Measurements from ENCODE around the gene SNTB2. TPM values are rescaled to one million over a fixed set of nuclear protein-coding genes. Genes with fewer than 3 reads are reported as not detected.
"Not testable (repeated sequence)": the region's sequence is repeated elsewhere in the genome, so short reads cannot be mapped to it uniquely, and the experiment has no call there.

Gene SNTB2
- total and polyA plus RNA-seq, 5 donors, result 7.0 to 30.4 (median 20.7) TPM

DNA sequence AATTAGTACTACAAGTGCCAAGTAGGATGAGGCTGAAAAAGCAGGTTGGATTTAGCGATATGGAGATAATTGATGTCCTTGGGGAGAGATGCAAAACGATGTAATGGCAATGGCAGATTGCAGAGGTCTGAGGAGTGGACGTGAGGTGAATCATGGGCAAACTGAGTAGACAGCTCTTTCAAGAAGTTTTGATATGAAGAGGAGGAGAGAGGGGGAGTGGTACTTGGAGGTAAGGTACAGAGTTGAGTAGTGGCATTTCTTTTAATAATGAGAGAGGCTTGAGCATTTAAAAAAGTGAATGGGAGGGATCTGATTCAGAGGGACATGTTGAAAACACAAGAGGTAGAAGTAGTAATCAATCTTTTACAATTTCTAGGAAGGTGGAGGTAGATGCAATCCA, 106.4 kb downstream of the SNTB2 start:
- Histone ChIP-seq H3K27ac (ENCODE audit: low read length) (no peak overlapping the region), H3K9me3 (ENCODE audit: control insufficient read depth, low read length) (no peaks in the 10 kb centered on the region), H3K4me1 (ENCODE audit: control insufficient read depth, insufficient read depth, low read length) (no peaks in the 10 kb centered on the region), H3K27me3 (ENCODE audit: control insufficient read depth, insufficient read depth) (no peaks in the 10 kb centered on the region), H3K4me3 (ENCODE audit: low read length) (no peak overlapping the region)
- DNase-seq (no peak), ATAC-seq (no peak)
- 57% methylated on average over 3 of the region's 3 CpGs for WGBS
- intact Hi-C loops (cut with DNase I), result no loop called here

DNA sequence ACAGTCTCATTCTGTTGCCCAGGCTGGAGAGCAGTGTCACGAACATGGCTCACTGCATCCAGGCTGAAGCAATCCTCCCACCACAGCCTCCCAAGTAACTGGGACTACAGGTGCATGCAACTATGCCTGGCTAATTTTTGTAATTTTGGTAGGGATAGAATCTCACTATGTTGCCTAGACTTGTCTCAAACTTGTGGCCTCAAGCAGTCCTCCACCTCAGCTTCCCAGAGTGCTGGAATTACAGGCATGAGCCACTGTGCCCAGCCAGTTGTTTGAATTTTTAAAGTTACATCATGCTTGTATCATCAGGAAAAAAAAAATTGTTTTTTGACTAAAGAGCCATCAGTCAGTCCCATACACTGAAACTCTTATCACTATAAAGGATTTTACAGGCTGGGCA, 107.1 kb downstream of the SNTB2 start:
- intact Hi-C loops (cut with DNase I), result no loop called here
- WGBS, result 94% methylated on average over 1 of the region's 1 CpG
- no peaks in the 10 kb centered on the region for H3K27me3 ChIP-seq (ENCODE audit: control insufficient read depth, insufficient read depth)

DNA sequence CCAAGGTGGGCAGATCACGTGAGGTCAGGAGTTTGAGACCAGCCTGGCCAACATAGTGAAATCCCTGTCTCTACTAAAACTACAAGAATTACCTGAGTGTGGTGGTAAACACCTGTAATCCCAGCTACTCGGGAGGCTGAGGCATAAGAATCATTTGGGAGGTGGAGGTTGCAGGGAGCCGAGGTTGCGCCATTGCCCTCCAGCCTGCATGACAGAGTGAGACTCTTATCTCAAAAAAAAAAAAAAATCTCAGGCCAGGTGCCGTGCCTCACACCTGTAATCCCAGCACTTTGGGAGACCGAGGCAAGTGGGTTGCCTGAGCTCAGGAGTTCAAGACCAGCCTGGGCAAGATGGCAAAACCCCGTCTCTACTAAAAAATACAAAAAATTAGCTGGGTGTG, 109.8 kb downstream of the SNTB2 start:
- DNase-seq; ATAC-seq; H3K4me1 ChIP-seq (ENCODE audit: control insufficient read depth, insufficient read depth, low read length); H3K4me3 ChIP-seq (ENCODE audit: low read length); intact Hi-C loops (cut with DNase I); H3K27me3 ChIP-seq (ENCODE audit: control insufficient read depth, insufficient read depth); H3K27ac ChIP-seq (ENCODE audit: low read length); H3K9me3 ChIP-seq (ENCODE audit: control insufficient read depth, low read length): not testable (repeated sequence)
- 97% methylated on average over 7 of the region's 7 CpGs for WGBS

More for the DNA sequence above, 107.1 kb downstream of the SNTB2 start:
- Histone ChIP-seq H3K27ac (ENCODE audit: low read length) (no peak overlapping the region), H3K4me1 (ENCODE audit: control insufficient read depth, insufficient read depth, low read length) (no peaks in the 10 kb centered on the region), H3K9me3 (ENCODE audit: control insufficient read depth, low read length) (no peaks in the 10 kb centered on the region), H3K4me3 (ENCODE audit: low read length) (no peak overlapping the region)
- no peak for DNase-seq
- no peak for ATAC-seq

DNA sequence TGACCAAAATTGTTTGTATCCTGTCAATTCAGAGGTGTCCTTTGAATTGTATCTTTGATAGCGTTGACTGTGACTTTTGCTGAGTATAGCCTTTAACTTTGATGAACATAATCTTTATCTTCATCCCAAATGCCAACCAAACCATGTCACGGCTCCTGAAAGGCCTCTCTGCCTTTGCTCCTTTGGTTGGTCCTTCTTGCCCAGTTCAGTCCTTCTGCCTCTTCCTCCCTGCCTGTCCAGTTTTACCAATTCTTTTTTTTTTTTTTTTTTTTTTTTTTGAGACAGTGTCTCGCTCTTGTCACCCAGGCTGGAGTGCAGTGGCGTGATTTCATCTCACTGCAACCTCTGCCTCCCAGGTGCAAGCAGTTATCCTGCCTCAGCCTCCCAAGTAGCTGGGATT, 111.3 kb downstream of the SNTB2 start:
- Histone ChIP-seq H3K27me3 (ENCODE audit: control insufficient read depth, insufficient read depth) (no peaks in the 10 kb centered on the region), H3K9me3 (ENCODE audit: control insufficient read depth, low read length) (no peaks in the 10 kb centered on the region), H3K4me3 (ENCODE audit: low read length) (no peak overlapping the region), H3K27ac (ENCODE audit: low read length) (no peak overlapping the region), H3K4me1 (ENCODE audit: control insufficient read depth, insufficient read depth, low read length) (no peaks in the 10 kb centered on the region)
- DNase-seq (no peak), ATAC-seq (no peak)
- WGBS, result 96% methylated on average over 4 of the region's 4 CpGs
- intact Hi-C loops (cut with DNase I), result no loop called here

DNA sequence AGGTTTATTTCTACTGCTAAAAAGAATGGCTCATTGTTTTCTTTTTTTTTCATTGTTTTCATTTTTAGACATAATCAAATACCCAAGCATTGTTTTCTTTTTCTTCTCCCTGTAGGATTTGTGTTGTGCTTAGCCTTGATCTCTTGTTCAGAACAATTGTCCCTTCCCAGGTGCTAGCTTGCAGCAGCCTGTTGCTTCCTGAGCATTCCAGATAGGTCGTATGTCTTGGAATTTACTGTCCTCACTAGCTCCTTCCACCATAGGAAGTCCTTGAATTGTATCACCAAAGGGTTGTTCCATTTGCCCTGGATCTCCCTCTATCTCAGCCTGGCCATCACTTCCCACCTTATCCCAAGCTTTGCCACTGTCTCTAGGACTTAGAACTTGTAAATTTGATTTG, 114.2 kb downstream of the SNTB2 start:
- intact Hi-C loops (cut with DNase I), result no loop called here
- H3K4me3 ChIP-seq (ENCODE audit: low read length), result no peak overlapping the region
- H3K27ac ChIP-seq (ENCODE audit: low read length), result no peak overlapping the region
- no peak for DNase-seq
- no peaks in the 10 kb centered on the region for H3K9me3 ChIP-seq (ENCODE audit: control insufficient read depth, low read length)
- no peak for ATAC-seq
- H3K27me3 ChIP-seq (ENCODE audit: control insufficient read depth, insufficient read depth), result no peaks in the 10 kb centered on the region
- 46% methylated on average over 1 of the region's 1 CpG for WGBS
- no peaks in the 10 kb centered on the region for H3K4me1 ChIP-seq (ENCODE audit: control insufficient read depth, insufficient read depth, low read length)

DNA sequence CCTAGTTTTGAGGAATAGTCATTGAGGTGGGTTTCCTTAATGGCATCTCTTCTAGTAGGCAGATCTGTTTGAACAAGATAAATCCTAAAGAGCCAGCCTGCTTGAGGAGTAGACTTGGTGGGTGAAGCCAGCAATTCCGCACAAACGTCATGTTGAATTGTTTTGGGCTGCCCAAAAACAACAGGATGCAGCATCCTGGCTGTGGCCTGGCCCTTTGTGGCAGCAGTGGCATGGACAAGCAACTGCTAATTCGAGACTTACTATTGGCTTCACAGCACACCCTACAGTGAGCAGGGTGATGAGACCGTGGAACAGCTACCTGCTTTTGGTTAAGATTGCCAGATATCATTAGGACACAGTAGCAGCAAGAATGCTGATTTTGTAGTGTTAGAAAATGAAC, 114.9 kb downstream of the SNTB2 start:
- ATAC-seq (peak in 1 of 2 donors; percentile 43), DNase-seq (no peak)
- WGBS, result 82% methylated on average over 4 of the region's 4 CpGs
- intact Hi-C loops (cut with DNase I), result no loop called here
- Histone ChIP-seq H3K9me3 (ENCODE audit: control insufficient read depth, low read length) (no peaks in the 10 kb centered on the region), H3K27me3 (ENCODE audit: control insufficient read depth, insufficient read depth) (no peaks in the 10 kb centered on the region), H3K4me1 (ENCODE audit: control insufficient read depth, insufficient read depth, low read length) (no peaks in the 10 kb centered on the region), H3K4me3 (ENCODE audit: low read length) (no peak overlapping the region), H3K27ac (ENCODE audit: low read length) (no peak overlapping the region)

DNA sequence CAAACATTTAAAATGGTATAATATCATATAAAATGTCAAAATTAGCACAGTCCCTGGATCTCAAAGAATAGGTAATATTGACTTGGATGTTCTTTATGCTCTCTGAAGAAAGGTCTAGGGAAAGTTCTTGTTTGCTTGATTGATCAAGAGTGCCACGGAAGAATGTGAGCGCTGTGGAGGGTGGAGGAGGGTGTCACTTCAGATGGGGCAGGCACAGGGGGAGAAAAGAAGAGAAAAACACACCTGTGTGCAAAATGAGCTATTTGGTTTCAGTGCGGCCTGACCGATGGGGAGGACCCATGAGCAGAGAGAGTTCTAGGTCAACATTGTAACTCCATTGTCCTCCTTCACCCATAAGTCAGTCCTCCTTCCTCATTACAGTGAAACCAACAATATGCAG, 115.3 kb downstream of the SNTB2 start:
- Histone ChIP-seq H3K27ac (ENCODE audit: low read length) (no peak overlapping the region), H3K9me3 (ENCODE audit: control insufficient read depth, low read length) (no peaks in the 10 kb centered on the region), H3K27me3 (ENCODE audit: control insufficient read depth, insufficient read depth) (no peaks in the 10 kb centered on the region), H3K4me1 (ENCODE audit: control insufficient read depth, insufficient read depth, low read length) (no peaks in the 10 kb centered on the region), H3K4me3 (ENCODE audit: low read length) (no peak overlapping the region)
- intact Hi-C loops (cut with DNase I), result no loop called here
- DNase-seq, result no peak
- 96% methylated on average over 4 of the region's 4 CpGs for WGBS
- no peak for ATAC-seq

DNA sequence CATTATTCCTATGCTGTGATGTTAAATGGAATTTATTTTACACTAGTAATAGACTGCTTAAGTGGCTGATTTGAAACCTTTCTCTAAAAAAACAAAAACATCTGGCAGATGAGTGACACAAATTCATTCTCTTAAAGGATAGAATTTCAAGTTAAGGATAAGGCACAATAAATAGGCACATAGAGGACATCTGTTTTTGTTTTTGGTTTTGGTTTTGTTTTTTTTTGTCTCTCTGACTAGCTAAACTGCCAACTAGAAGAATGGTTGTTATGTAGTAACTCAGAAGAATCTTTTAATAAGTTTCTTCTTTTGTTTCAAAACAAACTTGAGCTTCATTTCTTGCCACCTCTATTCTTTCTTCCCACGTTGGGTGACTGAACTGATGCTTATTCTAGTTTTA, 119.1 kb downstream of the SNTB2 start:
- no peak for ATAC-seq
- DNase-seq, result no peak
- intact Hi-C loops (cut with DNase I), result no loop called here
- no peak overlapping the region for H3K27ac ChIP-seq (ENCODE audit: low read length)
- H3K9me3 ChIP-seq (ENCODE audit: control insufficient read depth, low read length), result no peaks in the 10 kb centered on the region
- H3K4me3 ChIP-seq (ENCODE audit: low read length), result no peak overlapping the region
- 72% methylated on average over 1 of the region's 1 CpG for WGBS
- no peaks in the 10 kb centered on the region for H3K4me1 ChIP-seq (ENCODE audit: control insufficient read depth, insufficient read depth, low read length)
- no peaks in the 10 kb centered on the region for H3K27me3 ChIP-seq (ENCODE audit: control insufficient read depth, insufficient read depth)

DNA sequence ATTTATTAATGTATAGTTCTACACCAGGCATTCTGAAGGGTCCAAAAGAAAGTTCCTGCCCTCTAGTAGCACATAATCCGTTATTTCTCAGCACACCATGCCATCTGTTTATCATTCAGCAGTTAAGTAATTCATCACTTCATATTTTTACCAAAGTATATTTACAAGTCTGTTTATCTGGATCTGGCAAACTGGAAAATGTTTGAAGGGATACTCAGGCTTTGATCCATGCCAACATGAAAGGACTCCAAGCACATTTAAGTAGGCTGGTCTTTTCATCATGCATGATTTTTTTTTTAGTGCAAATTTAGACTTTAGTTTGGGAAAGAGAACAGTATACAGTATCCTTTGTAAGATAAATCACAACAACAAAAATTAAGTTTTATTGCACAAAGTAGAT, 120.1 kb downstream of the SNTB2 start:
- H3K27me3 ChIP-seq (ENCODE audit: control insufficient read depth, insufficient read depth), result no peaks in the 10 kb centered on the region
- no peaks in the 10 kb centered on the region for H3K4me1 ChIP-seq (ENCODE audit: control insufficient read depth, insufficient read depth, low read length)
- H3K9me3 ChIP-seq (ENCODE audit: control insufficient read depth, low read length), result no peaks in the 10 kb centered on the region
- 86% methylated on average over 1 of the region's 1 CpG for WGBS
- intact Hi-C loops (cut with DNase I), result no loop called here
- H3K27ac ChIP-seq (ENCODE audit: low read length), result no peak overlapping the region
- ATAC-seq (no peak), DNase-seq (no peak)
- H3K4me3 ChIP-seq (ENCODE audit: low read length), result no peak overlapping the region

DNA sequence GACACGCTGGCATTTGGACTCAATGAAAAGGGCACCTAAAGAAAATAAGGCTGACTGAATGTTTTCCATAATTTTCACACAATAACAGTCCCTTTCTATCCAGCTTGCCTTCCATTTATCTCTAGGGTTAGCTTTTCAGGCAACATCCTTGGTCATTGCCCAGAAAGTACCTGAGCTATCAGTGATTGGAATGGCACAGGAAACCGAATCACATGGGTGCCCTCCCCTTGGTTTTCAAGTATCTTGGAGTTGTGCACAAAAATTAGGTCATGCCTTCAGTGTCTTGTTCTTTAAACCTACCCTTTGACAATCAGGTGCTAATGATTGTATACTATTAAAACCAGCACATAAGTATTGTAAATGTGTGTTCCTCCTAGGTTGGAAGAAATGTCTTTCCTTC, 120.9 kb downstream of the SNTB2 start:
- intact Hi-C loops (cut with DNase I), result no loop called here
- Histone ChIP-seq H3K27ac (ENCODE audit: low read length) (no peak overlapping the region), H3K9me3 (ENCODE audit: control insufficient read depth, low read length) (no peaks in the 10 kb centered on the region), H3K4me1 (ENCODE audit: control insufficient read depth, insufficient read depth, low read length) (no peaks in the 10 kb centered on the region), H3K4me3 (ENCODE audit: low read length) (no peak overlapping the region), H3K27me3 (ENCODE audit: control insufficient read depth, insufficient read depth) (no peaks in the 10 kb centered on the region)
- DNase-seq, result no peak
- 89% methylated on average over 2 of the region's 2 CpGs for WGBS
- ATAC-seq, result no peak

DNA sequence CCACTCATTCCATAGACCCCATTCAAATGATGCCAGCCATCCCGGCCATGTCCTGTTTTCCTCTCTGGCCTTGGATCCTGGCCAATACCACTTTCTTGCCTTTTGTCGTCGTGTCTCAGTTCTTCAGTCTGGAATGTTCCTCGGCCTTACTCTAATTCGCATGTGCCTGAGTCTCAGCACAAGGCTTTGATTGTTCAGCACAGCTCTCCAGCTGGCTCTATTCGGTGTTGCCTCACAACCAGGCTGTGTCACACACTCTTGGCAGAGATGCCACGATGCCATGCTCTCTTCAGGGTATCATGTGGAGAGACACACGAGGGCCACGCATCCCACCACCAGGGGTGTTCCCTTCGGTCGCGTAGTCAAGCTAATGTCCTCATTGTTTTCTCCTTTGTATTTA, 122.4 kb downstream of the SNTB2 start:
- Histone ChIP-seq H3K27ac (ENCODE audit: low read length) (no peak overlapping the region), H3K9me3 (ENCODE audit: control insufficient read depth, low read length) (no peaks in the 10 kb centered on the region), H3K4me3 (ENCODE audit: low read length) (no peak overlapping the region), H3K27me3 (ENCODE audit: control insufficient read depth, insufficient read depth) (no peaks in the 10 kb centered on the region), H3K4me1 (ENCODE audit: control insufficient read depth, insufficient read depth, low read length) (no peaks in the 10 kb centered on the region)
- no peak for ATAC-seq
- WGBS, result 84% methylated on average over 12 of the region's 12 CpGs
- DNase-seq, result no peak
- intact Hi-C loops (cut with DNase I), result no loop called here
